ENCODE results near the gene KIAA0040.

DNA sequence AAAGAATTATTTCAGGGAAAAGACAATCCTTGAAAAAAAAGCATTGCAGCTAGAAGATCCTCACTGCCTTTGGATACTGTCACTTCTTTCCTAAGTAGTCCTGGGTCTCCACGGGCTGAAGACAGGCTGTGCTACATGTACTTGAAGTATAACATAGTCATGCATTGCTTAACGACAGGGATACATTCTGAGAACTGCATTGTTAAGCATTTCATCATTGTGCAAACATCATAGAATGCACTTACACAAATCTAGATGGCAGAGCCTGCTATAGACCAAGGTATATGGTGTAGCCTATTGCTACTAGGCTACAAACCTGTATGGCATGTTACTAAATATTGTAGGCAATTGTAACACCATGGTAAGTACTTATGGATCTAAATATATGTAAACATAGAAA lies 54.0 kb downstream of the KIAA0040 start:
- TF ChIP-seq, protein P1, sequence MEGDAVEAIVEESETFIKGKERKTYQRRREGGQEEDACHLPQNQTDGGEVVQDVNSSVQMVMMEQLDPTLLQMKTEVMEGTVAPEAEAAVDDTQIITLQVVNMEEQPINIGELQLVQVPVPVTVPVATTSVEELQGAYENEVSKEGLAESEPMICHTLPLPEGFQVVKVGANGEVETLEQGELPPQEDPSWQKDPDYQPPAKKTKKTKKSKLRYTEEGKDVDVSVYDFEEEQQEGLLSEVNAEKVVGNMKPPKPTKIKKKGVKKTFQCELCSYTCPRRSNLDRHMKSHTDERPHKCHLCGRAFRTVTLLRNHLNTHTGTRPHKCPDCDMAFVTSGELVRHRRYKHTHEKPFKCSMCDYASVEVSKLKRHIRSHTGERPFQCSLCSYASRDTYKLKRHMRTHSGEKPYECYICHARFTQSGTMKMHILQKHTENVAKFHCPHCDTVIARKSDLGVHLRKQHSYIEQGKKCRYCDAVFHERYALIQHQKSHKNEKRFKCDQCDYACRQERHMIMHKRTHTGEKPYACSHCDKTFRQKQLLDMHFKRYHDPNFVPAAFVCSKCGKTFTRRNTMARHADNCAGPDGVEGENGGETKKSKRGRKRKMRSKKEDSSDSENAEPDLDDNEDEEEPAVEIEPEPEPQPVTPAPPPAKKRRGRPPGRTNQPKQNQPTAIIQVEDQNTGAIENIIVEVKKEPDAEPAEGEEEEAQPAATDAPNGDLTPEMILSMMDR (IDR thresholded peaks at IDR 0.05; ENCODE audit: extremely low read depth in 1 of 2, insufficient read depth in 1 of 2, low read depth in 1 of 2, low read length in 2 of 2), result no peak
- TF ChIP-seq POLR2A (IDR thresholded peaks at IDR 0.05; ENCODE audit: low read depth, low read length), result no peak

All from endothelial cell of umbilical vein (primary cell).